LNCAP (cell line): ENCODE data around the gene POPDC2.

Source experiments
- TF ChIP-seq, protein P1 (sequence below): fragments of 450-650 bp; IDR thresholded peaks from 2 replicates; pipeline ENCODE4 v1.5.1; 2017; ENCODE audit warnings: mild to moderate bottlenecking

Gene POPDC2

DNA sequence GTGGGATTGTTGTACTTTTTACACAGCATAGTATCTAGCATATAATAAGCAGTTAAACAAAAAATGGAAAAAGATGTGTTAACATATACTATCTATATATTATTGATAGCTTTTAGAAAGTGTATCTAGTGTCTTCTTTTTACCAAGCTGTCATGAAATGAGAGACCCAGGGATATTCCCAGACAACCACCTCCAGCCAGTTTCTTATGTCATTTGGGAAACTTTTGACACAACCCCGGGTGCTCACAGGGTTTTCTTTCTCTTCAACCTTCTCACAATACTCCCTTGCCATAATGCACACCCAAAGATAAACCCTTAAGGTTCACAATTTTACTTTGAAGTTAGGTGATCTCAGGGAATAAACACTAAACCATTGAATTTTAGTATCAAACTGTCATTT lies 67.5 kb downstream of the POPDC2 start:
- TF ChIP-seq, protein P1, sequence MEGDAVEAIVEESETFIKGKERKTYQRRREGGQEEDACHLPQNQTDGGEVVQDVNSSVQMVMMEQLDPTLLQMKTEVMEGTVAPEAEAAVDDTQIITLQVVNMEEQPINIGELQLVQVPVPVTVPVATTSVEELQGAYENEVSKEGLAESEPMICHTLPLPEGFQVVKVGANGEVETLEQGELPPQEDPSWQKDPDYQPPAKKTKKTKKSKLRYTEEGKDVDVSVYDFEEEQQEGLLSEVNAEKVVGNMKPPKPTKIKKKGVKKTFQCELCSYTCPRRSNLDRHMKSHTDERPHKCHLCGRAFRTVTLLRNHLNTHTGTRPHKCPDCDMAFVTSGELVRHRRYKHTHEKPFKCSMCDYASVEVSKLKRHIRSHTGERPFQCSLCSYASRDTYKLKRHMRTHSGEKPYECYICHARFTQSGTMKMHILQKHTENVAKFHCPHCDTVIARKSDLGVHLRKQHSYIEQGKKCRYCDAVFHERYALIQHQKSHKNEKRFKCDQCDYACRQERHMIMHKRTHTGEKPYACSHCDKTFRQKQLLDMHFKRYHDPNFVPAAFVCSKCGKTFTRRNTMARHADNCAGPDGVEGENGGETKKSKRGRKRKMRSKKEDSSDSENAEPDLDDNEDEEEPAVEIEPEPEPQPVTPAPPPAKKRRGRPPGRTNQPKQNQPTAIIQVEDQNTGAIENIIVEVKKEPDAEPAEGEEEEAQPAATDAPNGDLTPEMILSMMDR, result no peak
